Fibroblast of villous mesenchyme (primary cell): ENCODE results near the gene SLC6A3. TPM values are rescaled to one million over a fixed set of nuclear protein-coding genes. Genes with fewer than 3 reads are reported as not detected.

Source experiments
- DNase-seq: peaks from one replicate; pipeline ENCODE4 v3.0.0-alpha.2; 2010; ENCODE audit warnings: low read depth
- H3K4me3 ChIP-seq: 2 replicates; pipeline ENCODE4 v1.5.1; 2011; ENCODE audit warnings: low read depth, mild to moderate bottlenecking, low read length
- CTCF ChIP-seq: IDR thresholded peaks from 2 replicates; pipeline ENCODE4 v1.5.1; 2012; ENCODE audit warnings: low read depth, mild to moderate bottlenecking, low read length; ENCODE audit not compliant: insufficient read depth
- total RNA-seq: library from RNA; depleted of rRNA; stranded (reverse); fragments of >200 nt; gene quantifications from 2 replicates; pipeline ENCODE4 v1.2.3, GENCODE V29; 2012

SLC6A3 gene
- total RNA-seq, 1 donor: not detected

DNA sequence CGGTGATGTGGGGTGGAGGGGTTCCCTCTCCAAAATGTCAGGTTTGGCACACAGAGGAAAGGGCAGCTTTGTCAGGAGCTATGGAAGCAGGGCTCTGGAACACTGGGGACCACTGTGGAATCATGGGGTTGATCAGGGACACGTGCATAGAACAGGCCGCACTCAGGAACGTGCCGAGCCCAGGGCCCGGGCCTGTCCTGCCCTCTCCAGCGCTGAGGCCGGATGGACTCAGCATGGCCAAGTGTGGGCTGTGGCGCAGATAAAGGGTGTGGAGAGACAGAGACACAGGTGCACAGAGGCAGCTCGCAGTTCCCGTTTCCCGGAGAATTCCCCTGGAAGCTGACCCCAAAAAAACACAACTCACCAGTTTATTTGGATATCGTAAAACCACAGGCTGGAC is 37.8 kb upstream of the SLC6A3 start:
- no peak for TF ChIP-seq CTCF
- H3K4me3 ChIP-seq: no peak overlapping the region
- no peak for DNase-seq

- no peak overlapping the region for H3K4me3 ChIP-seq
- TF ChIP-seq CTCF: no peak
- DNase-seq: no peak
Observed at GRCh38 chr5:1481959-1482331, 36.7 kb upstream of the SLC6A3 start.

DNA sequence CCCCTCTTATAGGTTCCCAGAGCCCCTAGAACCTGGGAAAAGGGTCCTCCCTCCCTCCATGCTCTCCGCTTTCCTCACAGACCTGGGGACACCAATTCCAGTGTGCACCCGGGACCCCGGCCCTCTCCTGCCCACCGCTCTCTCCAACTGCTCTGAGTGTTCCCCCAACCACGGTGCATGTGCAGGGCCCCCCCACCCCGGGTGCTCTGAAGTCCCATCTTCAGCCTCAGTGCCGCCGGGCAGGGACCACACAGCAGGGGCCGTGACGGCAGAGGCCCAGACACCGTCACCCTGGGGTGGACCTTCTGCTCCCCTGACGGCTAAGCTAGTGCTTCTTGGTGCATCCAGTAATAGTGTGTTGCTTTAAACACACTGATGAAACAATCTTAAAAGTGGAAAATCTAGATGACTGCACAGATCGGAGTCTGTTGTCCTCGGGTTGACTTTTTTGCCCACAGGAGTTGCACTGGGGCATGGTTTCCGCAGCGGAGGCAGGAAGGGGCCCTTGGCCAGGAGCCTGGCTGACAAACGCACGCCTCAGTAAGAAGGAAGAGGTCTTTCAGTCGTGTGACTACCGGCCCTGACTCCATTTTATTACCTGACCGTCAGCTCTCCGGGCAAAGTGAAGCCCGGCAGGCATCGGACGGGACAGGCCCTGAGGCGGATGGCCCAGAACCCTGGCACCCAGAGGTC is 36.2 kb upstream of the SLC6A3 start:
- H3K4me3 ChIP-seq: no peak overlapping the region
- no peak for DNase-seq
- no peak for TF ChIP-seq CTCF

DNA sequence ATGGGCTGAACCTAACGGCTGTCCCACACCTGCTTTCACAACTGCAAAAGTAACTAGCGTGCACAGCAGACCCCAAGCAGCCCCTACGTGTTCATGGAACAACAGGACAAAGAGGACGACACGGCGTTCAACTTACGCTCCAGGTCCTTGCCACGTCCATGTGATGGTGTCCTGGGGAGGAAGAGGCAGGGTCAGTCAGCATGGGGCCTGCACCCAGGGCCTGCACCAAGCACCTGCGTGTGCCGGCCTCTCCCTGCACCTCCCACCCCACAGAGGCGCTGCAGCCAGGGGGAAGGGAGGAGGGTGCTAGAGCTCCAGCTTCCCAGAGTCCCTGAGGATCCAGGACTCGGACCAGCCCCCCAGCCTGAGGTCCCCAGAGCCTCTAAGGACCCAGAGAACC is 35.6 kb upstream of the SLC6A3 start:
- no peak for TF ChIP-seq CTCF
- no peak for DNase-seq
- H3K4me3 ChIP-seq: no peak overlapping the region

- peak; percentile 55 for DNase-seq
- H3K4me3 ChIP-seq: no peak overlapping the region
- TF ChIP-seq CTCF: no peak
Observed at GRCh38 chr5:1480217-1480616, 35.0 kb upstream of the SLC6A3 start.

- no peak overlapping the region for H3K4me3 ChIP-seq
- peak; percentile 85 for TF ChIP-seq CTCF
- peak; percentile 95 for DNase-seq
Observed at GRCh38 chr5:1479581-1480188, 34.4 kb upstream of the SLC6A3 start.

GRCh38 chr5:1479066-1479465 is 33.8 kb upstream of the SLC6A3 start:
- TF ChIP-seq CTCF: no peak
- no peak for DNase-seq
- no peak overlapping the region for H3K4me3 ChIP-seq
